Raji (cell line): ENCODE data around the gene ESR2.

Experiments used
- POLR2A ChIP-seq: IDR thresholded peaks from 2 replicates; pipeline ENCODE4 v1.6.1; 2011; ENCODE audit warnings: low read depth, low read length, control low read depth; ENCODE audit not compliant: insufficient read depth

Gene ESR2

GRCh38 chr14:64279704-64280668 lies 14.2 kb downstream of the ESR2 start:
- no peak for TF ChIP-seq POLR2A

- TF ChIP-seq POLR2A, result no peak
Measured at GRCh38 chr14:64278458-64278857, 15.7 kb downstream of the ESR2 start.

- no peak for TF ChIP-seq POLR2A
Measured at GRCh38 chr14:64272019-64272418, 22.2 kb downstream of the ESR2 start.

DNA sequence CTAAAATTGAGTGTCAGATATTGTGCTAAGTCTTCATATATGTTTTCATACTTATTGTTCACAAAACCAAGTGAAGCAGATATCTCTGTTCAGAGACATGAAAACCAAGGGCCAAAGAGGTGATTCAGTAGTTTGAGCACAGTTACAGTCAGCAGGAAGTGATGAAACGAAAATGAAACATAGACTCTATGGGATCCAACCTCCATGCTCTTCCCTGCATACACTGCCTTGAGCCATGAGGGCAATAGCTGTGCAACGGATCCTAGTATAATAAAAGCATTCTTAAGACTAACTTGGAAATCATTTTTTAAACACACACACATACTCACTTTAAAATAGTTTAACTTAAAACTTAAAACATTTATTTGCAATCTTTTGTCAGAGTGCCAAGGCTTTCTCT lies 27.9 kb downstream of the ESR2 start:
- no peak for TF ChIP-seq POLR2A

DNA sequence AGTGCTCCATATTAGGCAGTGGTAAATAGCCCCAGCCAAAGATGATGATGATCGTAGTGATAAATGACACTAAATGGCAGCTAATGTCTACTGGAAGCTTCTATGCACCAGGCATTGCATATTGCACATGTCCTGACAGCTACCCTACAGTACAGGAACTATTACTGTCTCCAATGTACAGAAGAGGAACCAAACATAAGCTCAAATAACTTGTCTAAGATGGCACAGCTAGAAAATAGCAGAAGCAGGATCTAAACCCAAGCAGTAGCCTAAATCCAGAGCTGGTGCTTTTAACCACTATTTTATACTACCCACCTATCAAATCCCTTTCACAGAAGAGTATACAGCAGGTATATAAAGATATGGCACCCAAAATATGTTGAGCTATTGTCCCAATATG lies 28.9 kb downstream of the ESR2 start:
- no peak for TF ChIP-seq POLR2A

DNA sequence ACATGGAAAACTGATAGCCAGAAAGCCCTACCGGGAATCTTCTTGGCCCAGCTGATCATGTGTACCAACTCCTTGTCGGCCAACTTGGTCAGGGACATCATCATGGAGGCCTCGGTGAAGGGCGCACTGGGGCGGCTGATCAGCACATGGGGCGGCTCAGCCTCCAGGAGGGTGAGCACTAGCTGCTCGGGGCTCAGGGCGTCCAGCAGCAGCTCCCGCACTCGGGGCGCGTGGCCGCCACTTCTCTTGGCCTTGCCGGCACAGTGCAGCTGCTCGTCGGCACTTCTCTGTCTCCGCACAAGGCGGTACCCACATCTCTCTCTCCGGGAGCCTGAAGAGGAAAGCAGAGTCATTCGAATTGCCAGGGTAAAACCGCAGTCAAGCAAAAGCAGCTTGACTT lies 33.8 kb downstream of the ESR2 start:
- TF ChIP-seq POLR2A, result no peak

DNA sequence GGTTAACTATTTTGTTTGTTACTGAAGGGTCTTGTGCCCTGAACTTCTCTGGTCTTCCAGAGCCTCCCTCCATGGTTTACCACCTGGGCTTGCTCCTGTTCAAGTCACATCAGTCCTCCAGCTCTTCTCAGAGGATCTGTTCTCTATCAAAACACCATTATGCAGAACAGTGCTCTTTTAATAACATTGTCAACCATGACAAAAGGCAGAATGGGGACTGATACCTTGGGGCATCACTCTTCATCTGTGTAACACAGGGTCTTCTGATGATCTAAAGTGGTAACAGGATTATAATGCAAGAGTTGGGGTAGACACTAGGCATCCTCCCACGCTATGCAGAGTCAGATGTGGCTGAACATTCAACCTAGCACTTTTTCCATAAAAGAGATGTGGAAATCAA lies 38.4 kb downstream of the ESR2 start:
- no peak for TF ChIP-seq POLR2A

DNA sequence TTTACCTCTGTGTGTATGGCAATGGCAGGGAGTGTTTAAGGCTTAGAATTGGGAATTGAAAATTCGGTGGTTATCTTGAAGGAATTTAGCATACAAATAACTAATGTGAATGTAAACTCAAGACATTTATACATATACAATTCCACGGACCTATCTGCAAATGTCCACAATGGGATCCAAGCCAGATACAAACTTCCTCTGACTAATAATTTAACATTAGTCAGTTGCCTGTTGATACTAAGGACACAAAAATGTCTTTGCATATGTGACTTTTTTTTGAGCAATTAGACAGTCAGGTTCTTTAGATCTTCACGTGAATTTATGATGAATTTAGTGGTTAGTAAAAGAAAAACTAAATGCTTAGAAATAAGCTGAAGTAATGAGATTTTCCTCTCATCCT lies 40.5 kb downstream of the ESR2 start:
- no peak for TF ChIP-seq POLR2A

DNA sequence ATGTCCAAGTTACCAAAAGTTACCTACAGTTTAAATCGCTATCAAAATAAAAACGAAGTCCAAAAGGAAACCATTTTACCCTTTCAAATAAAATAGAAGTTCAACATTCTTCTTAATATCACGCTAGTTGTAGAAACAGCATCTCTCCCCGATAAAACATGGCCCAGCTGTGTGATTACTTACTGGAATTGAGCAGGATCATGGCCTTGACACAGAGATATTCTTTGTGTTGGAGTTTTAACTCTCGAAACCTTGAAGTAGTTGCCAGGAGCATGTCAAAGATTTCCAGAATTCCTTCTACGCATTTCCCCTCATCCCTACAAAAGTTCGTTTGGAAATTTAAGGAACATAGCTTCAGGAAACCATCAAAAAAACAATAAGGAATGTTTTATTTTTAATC lies 44.8 kb downstream of the ESR2 start:
- TF ChIP-seq POLR2A, result no peak

DNA sequence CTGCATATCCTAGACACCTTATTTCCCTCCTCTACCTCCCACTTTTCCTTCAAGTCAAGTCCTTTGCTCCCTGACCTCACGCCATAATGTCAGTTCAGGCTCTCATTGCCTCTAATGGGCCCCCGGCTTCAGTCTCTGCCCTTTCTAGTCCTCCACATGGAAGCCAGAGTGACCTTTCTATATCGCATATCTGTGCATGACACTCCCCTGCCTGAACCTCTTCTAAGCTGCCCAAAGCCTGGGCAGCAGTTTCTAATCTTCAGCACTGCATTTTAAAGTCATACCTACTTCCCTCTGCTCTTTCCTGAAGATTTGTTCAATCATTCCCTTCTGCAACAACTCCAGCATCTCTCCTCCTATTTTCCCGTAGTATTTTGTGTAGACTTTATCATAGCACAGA lies 45.5 kb downstream of the ESR2 start:
- no peak for TF ChIP-seq POLR2A

- TF ChIP-seq POLR2A, result no peak
Measured at GRCh38 chr14:64247195-64247594, 47.0 kb downstream of the ESR2 start.

- TF ChIP-seq POLR2A, result no peak
Measured at GRCh38 chr14:64246688-64247087, 47.5 kb downstream of the ESR2 start.

DNA sequence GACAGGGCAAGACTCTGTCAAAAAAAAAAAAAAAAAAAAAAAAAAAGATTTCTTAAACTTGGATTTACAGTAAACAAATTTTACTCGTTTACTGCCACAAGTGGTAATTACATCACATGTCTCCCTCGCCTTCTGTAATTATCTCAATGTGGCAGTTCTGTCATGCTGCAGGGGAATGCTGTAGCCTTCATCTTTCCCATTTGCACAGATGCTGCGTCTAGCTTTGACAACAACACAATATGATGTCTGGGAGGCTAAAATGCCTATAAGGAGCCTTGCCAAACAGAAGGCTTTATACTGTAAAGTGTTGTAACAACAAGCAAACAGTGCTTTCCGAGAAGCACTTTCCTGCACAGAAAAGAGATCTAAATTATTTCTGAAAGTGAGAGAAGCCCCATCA lies 48.7 kb downstream of the ESR2 start:
- TF ChIP-seq POLR2A, result no peak

- no peak for TF ChIP-seq POLR2A
Measured at GRCh38 chr14:64244279-64244678, 49.9 kb downstream of the ESR2 start.

DNA sequence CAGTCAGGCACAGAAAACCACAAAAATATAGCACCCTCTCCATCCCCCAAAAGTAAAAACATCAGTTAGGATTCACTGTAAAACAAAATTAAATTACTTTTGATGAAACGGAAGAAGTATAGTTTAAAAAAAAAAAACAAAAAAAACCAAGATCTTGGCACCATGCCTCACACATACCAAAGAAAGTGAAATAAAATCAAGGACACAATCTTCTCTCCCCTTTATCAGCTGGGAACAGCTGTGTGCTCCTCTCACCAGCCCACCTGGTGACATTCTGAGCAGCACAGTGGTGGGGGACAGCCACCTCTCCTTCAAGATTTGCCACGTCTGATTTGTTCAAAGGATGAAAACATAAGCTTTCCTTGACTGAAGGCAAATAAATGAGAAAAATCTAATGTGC lies 55.5 kb downstream of the ESR2 start:
- no peak for TF ChIP-seq POLR2A

GRCh38 chr14:64238049-64238448 lies 56.1 kb downstream of the ESR2 start:
- TF ChIP-seq POLR2A, result no peak
